GM12892 (cell line): ENCODE data around the gene ZNF644.

ENCODE experiments used
- POLR2A ChIP-seq: IDR thresholded peaks from 2 replicates; pipeline ENCODE4 v1.6.1; 2011; ENCODE audit warnings: low read depth, low read length, control low read depth
- POLR2AphosphoS5 ChIP-seq: IDR thresholded peaks from 2 replicates; pipeline ENCODE4 v1.6.1; 2011; ENCODE audit warnings: low read depth, low read length, control low read depth
- TAF1 ChIP-seq: IDR thresholded peaks from 2 replicates; pipeline ENCODE4 v1.6.1; 2011; ENCODE audit warnings: low read depth, mild to moderate bottlenecking, control low read depth, low read length, borderline replicate concordance

- TF ChIP-seq POLR2A (no peak), TAF1 (no peak), POLR2AphosphoS5 (no peak)
Observed at GRCh38 chr1:90924982-90925381, 96.9 kb downstream of the ZNF644 start.
